ENCODE measurements around the gene TBC1D22A. TPM values are rescaled to one million over a fixed set of nuclear protein-coding genes. Genes with fewer than 3 reads are reported as not detected.

The TBC1D22A gene
- total RNA-seq, 1 donor from 2014 or later, result 24.2 TPM

- no peak overlapping the region for H3K4me3 Mint-ChIP-seq (ENCODE audit: unreplicated experiment)
- H4K20me1 ChIP-seq (ENCODE audit: insufficient read depth, low read length), result peaks cover 35% of the 10 kb centered on the region
- no peak overlapping the region for H3K9ac ChIP-seq (ENCODE audit: low read length)
- H3K36me3 Mint-ChIP-seq (ENCODE audit: low read depth, unreplicated experiment), result peaks cover 13% of the 10 kb centered on the region
- no peaks in the 10 kb centered on the region for H3K27me3 ChIP-seq (ENCODE audit: insufficient read depth, low read length)
- no peak overlapping the region for H3K4me3 ChIP-seq (ENCODE audit: insufficient read depth, low read depth, low read length)
- H3K4me1 ChIP-seq (ENCODE audit: insufficient read depth, low read length), result peaks cover 6% of the 10 kb centered on the region
- H3K9me3 Mint-ChIP-seq (ENCODE audit: unreplicated experiment), result peaks cover 6% of the 10 kb centered on the region
- H3K79me2 ChIP-seq (ENCODE audit: insufficient read depth, low read length), result peaks cover 11% of the 10 kb centered on the region
- FAIRE-seq, result no peak
- peaks cover 5% of the 10 kb centered on the region for H3K4me1 Mint-ChIP-seq (ENCODE audit: low read depth, unreplicated experiment)
- no peak for DNase-seq (ENCODE audit: low read depth)
- H3K27ac Mint-ChIP-seq (ENCODE audit: unreplicated experiment), result no peak overlapping the region
- no peak overlapping the region for H3K27ac ChIP-seq (ENCODE audit: low read depth, low read length)
- H2AFZ ChIP-seq (ENCODE audit: low read depth, low read length), result no peak overlapping the region
- no peak overlapping the region for H3K4me2 ChIP-seq (ENCODE audit: low read length)
- no peaks in the 10 kb centered on the region for H3K36me3 ChIP-seq (ENCODE audit: insufficient read depth, low read length)
- H3K27me3 Mint-ChIP-seq (ENCODE audit: low read depth, unreplicated experiment), result no peaks in the 10 kb centered on the region
- no peaks in the 10 kb centered on the region for H3K9me3 ChIP-seq (ENCODE audit: insufficient read depth, low read depth, low read length)
- no peak for TF ChIP-seq EZH2 (IDR thresholded peaks at IDR 0.05; ENCODE audit: insufficient read depth, low read length)
- TF ChIP-seq CTCF (IDR thresholded peaks at IDR 0.05; ENCODE audit: insufficient read depth, low read depth, low read length), result no peak
Measured at GRCh38 chr22:46861468-46862367, 99.3 kb downstream of the TBC1D22A start.

- Histone ChIP-seq H2AFZ (ENCODE audit: low read depth, low read length) (no peak overlapping the region), H3K27ac (ENCODE audit: low read depth, low read length) (no peak overlapping the region), H3K4me3 (ENCODE audit: insufficient read depth, low read depth, low read length) (no peak overlapping the region), H3K27me3 (ENCODE audit: insufficient read depth, low read length) (no peaks in the 10 kb centered on the region), H3K4me2 (ENCODE audit: low read length) (no peak overlapping the region), H3K4me1 (ENCODE audit: insufficient read depth, low read length) (peaks cover 14% of the 10 kb centered on the region), H3K79me2 (ENCODE audit: insufficient read depth, low read length) (peaks cover 11% of the 10 kb centered on the region), H3K9me3 (ENCODE audit: insufficient read depth, low read depth, low read length) (no peaks in the 10 kb centered on the region), H3K36me3 (ENCODE audit: insufficient read depth, low read length) (no peaks in the 10 kb centered on the region), H3K9ac (ENCODE audit: low read length) (no peak overlapping the region), H4K20me1 (ENCODE audit: insufficient read depth, low read length) (peaks cover 28% of the 10 kb centered on the region)
- FAIRE-seq (no peak), DNase-seq (ENCODE audit: low read depth) (no peak)
- peaks cover 16% of the 10 kb centered on the region for H3K36me3 Mint-ChIP-seq (ENCODE audit: low read depth, unreplicated experiment)
- peaks cover 6% of the 10 kb centered on the region for H3K9me3 Mint-ChIP-seq (ENCODE audit: unreplicated experiment)
- H3K4me3 Mint-ChIP-seq (ENCODE audit: unreplicated experiment), result no peak overlapping the region
- H3K27ac Mint-ChIP-seq (ENCODE audit: unreplicated experiment), result no peak overlapping the region
- H3K27me3 Mint-ChIP-seq (ENCODE audit: low read depth, unreplicated experiment), result no peaks in the 10 kb centered on the region
- no peak for TF ChIP-seq EZH2 (IDR thresholded peaks at IDR 0.05; ENCODE audit: insufficient read depth, low read length)
- TF ChIP-seq CTCF (IDR thresholded peaks at IDR 0.05; ENCODE audit: insufficient read depth, low read depth, low read length), result no peak
- H3K4me1 Mint-ChIP-seq (ENCODE audit: low read depth, unreplicated experiment), result peaks cover 8% of the 10 kb centered on the region
Measured at GRCh38 chr22:46862418-46863324, 100.2 kb downstream of the TBC1D22A start.

All from astrocyte (in vitro differentiated cells and primary cell).